Lung (tissue), 12 donors: Measurements from ENCODE around the gene RSRC1. TPM values are rescaled to one million over a fixed set of nuclear protein-coding genes. Genes with fewer than 3 reads are reported as not detected.

Source experiments
- ATAC-seq: fragments of 200-7000 bp; cut with Tn5 transposase; one replicate; pipeline ENCODE4 v1.9.1; 2020; ENCODE audit warnings: moderate number of reproducible peaks; ENCODE audit not compliant: insufficient read depth, low FRiP score
- DNase-seq, 3 donors: peaks; one replicate each; pipeline ENCODE4 v3.0.0-alpha.2; 2013 to 2017
- H3K27ac ChIP-seq, 2 donors: one replicate each; pipeline ENCODE4 v1.5.1; 2013; ENCODE audit warnings: mild to moderate bottlenecking in 2 of 2, moderate library complexity in 2 of 2, control low read depth in 1 of 2, inconsistent platforms in 1 of 2, low read depth in 1 of 2, low read length in 1 of 2
- H3K27me3 ChIP-seq, 3 donors: one replicate each; pipeline ENCODE4 v1.5.1; 2013; ENCODE audit warnings: low read length in 2 of 3; ENCODE audit not compliant: control insufficient read depth in 3 of 3, insufficient read depth in 3 of 3
- H3K36me3 ChIP-seq, 4 donors: one replicate each; pipeline ENCODE4 v1.5.1; 2013; ENCODE audit warnings: low read length in 4 of 4, mild to moderate bottlenecking in 1 of 4, moderate library complexity in 1 of 4; ENCODE audit not compliant: control insufficient read depth in 4 of 4, insufficient read depth in 4 of 4
- H3K4me1 ChIP-seq, 5 donors: one replicate each; pipeline ENCODE4 v1.5.1; 2013; ENCODE audit warnings: low read length in 5 of 5, mild to moderate bottlenecking in 2 of 5, moderate library complexity in 1 of 5; ENCODE audit not compliant: control insufficient read depth in 5 of 5, insufficient read depth in 5 of 5
- H3K4me3 ChIP-seq: one replicate; pipeline ENCODE4 v1.5.1; 2013; ENCODE audit warnings: mild to moderate bottlenecking, control low read depth, moderate library complexity
- H3K9ac ChIP-seq, 2 donors: one replicate each; pipeline ENCODE4 v1.5.1; 2013; ENCODE audit warnings: low read length in 2 of 2, control low read depth in 1 of 2; ENCODE audit not compliant: insufficient read depth in 1 of 2
- H3K9me3 ChIP-seq, 4 donors: one replicate each; pipeline ENCODE4 v1.5.1; 2013; ENCODE audit warnings: low read length in 3 of 4, mild to moderate bottlenecking in 1 of 4, moderate library complexity in 1 of 4; ENCODE audit not compliant: control insufficient read depth in 4 of 4, insufficient read depth in 3 of 4
- CTCF ChIP-seq: IDR thresholded peaks from 2 replicates; pipeline ENCODE4 v1.5.1; 2012; ENCODE audit warnings: mild to moderate bottlenecking; ENCODE audit errors: control extremely low read depth, extremely low read depth
- WGBS, 2 donors: extraction: QIAGEN DNeasy Blood & Tissue Kit; methylation state at CpG; one replicate each; pipeline ENCODE4 v1.1.7; 2013; 5-methylcytosine and 5-hydroxymethylcytosine counted together
- polyA plus RNA-seq, 2 donors: library from polyadenylated mRNA; stranded (reverse); fragments of 200-250 nt; gene quantifications; one replicate each; pipeline ENCODE4 v1.2.1, GENCODE V29; 2013
- total RNA-seq, 2 donors: library from RNA; depleted of rRNA in 1 of 2; stranded (reverse); fragments of >200 nt in 1 of 2; gene quantifications; one replicate each; pipeline ENCODE4 v1.2.1, GENCODE V29; 2014 to 2021
- donor health status: control.
- donor health status: control.
- donor health status: Bipolar disorder and iron deficiency.
- donor health status: healthy.
- donor health status: DM: yes; HTN: yes; CAD: no.

The RSRC1 gene
- total and polyA plus RNA-seq, 4 donors = 9.1 to 53.5 (median 17.0) TPM

GRCh38 chr3:158347966-158348365 lies 238.1 kb downstream of the RSRC1 start:
- no peak for ATAC-seq

DNA sequence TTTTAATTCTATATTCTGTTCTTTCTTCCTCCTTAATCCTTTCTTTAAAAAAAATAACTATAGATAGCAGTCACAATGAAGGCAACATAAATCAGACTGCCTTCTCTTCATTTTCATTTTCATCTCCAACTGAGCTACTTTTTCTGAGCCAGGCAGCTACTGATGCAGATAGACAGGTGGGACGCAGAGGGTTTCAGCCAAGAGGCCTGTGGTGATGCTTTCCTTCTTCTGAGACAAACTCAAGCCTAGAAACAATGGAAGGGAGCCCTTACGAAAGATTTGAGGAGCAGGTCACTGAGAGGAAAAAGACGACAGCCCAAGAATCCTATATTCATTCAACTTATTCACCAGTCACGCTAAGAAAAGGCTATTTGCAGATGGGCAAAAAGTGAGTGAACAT lies 241.1 kb downstream of the RSRC1 start:
- DNase-seq = no peak
- Histone ChIP-seq H3K36me3 (no peaks in the 10 kb centered on the region), H3K27me3 (no peaks in the 10 kb centered on the region), H3K9me3 (no peaks in the 10 kb centered on the region), H3K4me1 (no peaks in the 10 kb centered on the region), H3K4me3 (no peak overlapping the region), H3K27ac (no peak overlapping the region), H3K9ac (no peak overlapping the region)
- ATAC-seq = no peak
- no peak for TF ChIP-seq CTCF
- 89 to 95% methylated on average over 4 of the region's 4 CpGs for WGBS, 2 donors

More at GRCh38 chr3:158347966-158348365, 238.1 kb downstream of the RSRC1 start:
- DNase-seq = no peak
- H3K4me3 ChIP-seq = no peak overlapping the region
- WGBS, 2 donors = 79 to 88% methylated on average over 1 of the region's 1 CpG
- no peaks in the 10 kb centered on the region for H3K36me3 ChIP-seq
- no peaks in the 10 kb centered on the region for H3K4me1 ChIP-seq
- no peak overlapping the region for H3K9ac ChIP-seq
- TF ChIP-seq CTCF = no peak
- no peak overlapping the region for H3K27ac ChIP-seq
- no peaks in the 10 kb centered on the region for H3K9me3 ChIP-seq
- no peaks in the 10 kb centered on the region for H3K27me3 ChIP-seq

- DNase-seq (peak in 1 of 3 donors; percentile 14), ATAC-seq (peak; percentile 53)
- no peaks in the 10 kb centered on the region for H3K27me3 ChIP-seq
- TF ChIP-seq CTCF = no peak
- H3K9ac ChIP-seq = no peak overlapping the region
- H3K4me3 ChIP-seq = no peak overlapping the region
- H3K9me3 ChIP-seq = no peaks in the 10 kb centered on the region
- H3K4me1 ChIP-seq = no peaks in the 10 kb centered on the region
- H3K36me3 ChIP-seq = no peaks in the 10 kb centered on the region
- WGBS, 2 donors = 41 to 65% methylated on average over 4 of the region's 4 CpGs
- no peak overlapping the region for H3K27ac ChIP-seq
Measured at GRCh38 chr3:158352551-158352950, 242.7 kb downstream of the RSRC1 start.

GRCh38 chr3:158354713-158355112 lies 244.8 kb downstream of the RSRC1 start:
- no peak overlapping the region for H3K4me3 ChIP-seq
- no peak for DNase-seq
- H3K36me3 ChIP-seq = peaks cover 0 to 2% (median 0%) of the 10 kb centered on the region in 4 donors
- H3K27ac ChIP-seq = no peak overlapping the region
- H3K27me3 ChIP-seq = no peaks in the 10 kb centered on the region
- 97 to 98% methylated on average over 2 of the region's 2 CpGs for WGBS, 2 donors
- no peaks in the 10 kb centered on the region for H3K4me1 ChIP-seq
- no peak overlapping the region for H3K9ac ChIP-seq
- H3K9me3 ChIP-seq = no peaks in the 10 kb centered on the region
- TF ChIP-seq CTCF = no peak
- ATAC-seq = no peak
